Superior temporal gyrus (tissue), 1 donor: ENCODE data around the gene RAD51AP1.

Source experiments
- DNase-seq: peaks from one replicate; pipeline ENCODE4 v3.0.0-alpha.2; 2016; ENCODE audit errors: extremely low spot score

Gene RAD51AP1

GRCh38 chr12:4545195-4545594 is 6.5 kb downstream of the RAD51AP1 start:
- no peak for DNase-seq

- DNase-seq = no peak
Observed at GRCh38 chr12:4552191-4552590, 13.5 kb downstream of the RAD51AP1 start.

GRCh38 chr12:4553943-4554342 is 15.3 kb downstream of the RAD51AP1 start:
- DNase-seq = no peak

- DNase-seq = no peak
Observed at GRCh38 chr12:4555804-4556203, 17.1 kb downstream of the RAD51AP1 start.

GRCh38 chr12:4556735-4557530 is 18.2 kb downstream of the RAD51AP1 start:
- DNase-seq = no peak

GRCh38 chr12:4557586-4557985 is 18.9 kb downstream of the RAD51AP1 start:
- no peak for DNase-seq

GRCh38 chr12:4558171-4558570 is 19.5 kb downstream of the RAD51AP1 start:
- DNase-seq = no peak

- DNase-seq = peak; percentile 69
Observed at GRCh38 chr12:4562034-4562657, 23.5 kb downstream of the RAD51AP1 start, which contains the start of gene DYRK4. Gene DYRK4, plus strand, starts transcription at chr12:4562208. Its CDS starts 38 bp downstream, at chr12:4562246.

- no peak for DNase-seq
Observed at GRCh38 chr12:4563336-4563735, 24.6 kb downstream of the RAD51AP1 start.

- no peak for DNase-seq
Observed at GRCh38 chr12:4564818-4565217, 26.1 kb downstream of the RAD51AP1 start.

- DNase-seq = no peak
Observed at GRCh38 chr12:4566474-4566873, 27.8 kb downstream of the RAD51AP1 start.

GRCh38 chr12:4567073-4567881 is 28.6 kb downstream of the RAD51AP1 start:
- no peak for DNase-seq

GRCh38 chr12:4569261-4569660 is 30.6 kb downstream of the RAD51AP1 start:
- no peak for DNase-seq

GRCh38 chr12:4572680-4573079 is 34.0 kb downstream of the RAD51AP1 start:
- DNase-seq = no peak

- DNase-seq = no peak
Observed at GRCh38 chr12:4579305-4580102, 40.8 kb downstream of the RAD51AP1 start.

- DNase-seq = no peak
Observed at GRCh38 chr12:4580281-4580688, 41.6 kb downstream of the RAD51AP1 start.

- DNase-seq = no peak
Observed at GRCh38 chr12:4584281-4584680, 45.6 kb downstream of the RAD51AP1 start.

GRCh38 chr12:4584896-4585295 is 46.2 kb downstream of the RAD51AP1 start:
- no peak for DNase-seq

- no peak for DNase-seq
Observed at GRCh38 chr12:4586500-4586899, 47.8 kb downstream of the RAD51AP1 start.

- DNase-seq = no peak
Observed at GRCh38 chr12:4587108-4587507, 48.4 kb downstream of the RAD51AP1 start.

GRCh38 chr12:4588916-4589315 is 50.2 kb downstream of the RAD51AP1 start:
- no peak for DNase-seq

GRCh38 chr12:4589941-4590340 is 51.3 kb downstream of the RAD51AP1 start:
- no peak for DNase-seq
